ENCODE data around the gene MICOS13. TPM values are rescaled to one million over a fixed set of nuclear protein-coding genes. Genes with fewer than 3 reads are reported as not detected.

MICOS13 gene
- total and polyA plus RNA-seq, 2 donors from 2014 or later, result 74.6 to 244 TPM

GRCh38 chr19:5664515-5664914, 15.8 kb downstream of the MICOS13 start:
- Histone ChIP-seq H3K27me3 (ENCODE audit: control insufficient read depth, insufficient read depth, low read length) (no peaks in the 10 kb centered on the region), H3K4me3 (ENCODE audit: low read length in 3 of 3) (no peak overlapping the region), H3K36me3 (ENCODE audit: control insufficient read depth in 2 of 3, insufficient read depth in 3 of 3, low read length in 3 of 3) (peaks cover 14 to 74% (median 59%) of the 10 kb centered on the region in 3 donors), H3K9me3 (ENCODE audit: control insufficient read depth in 2 of 3, insufficient read depth in 1 of 3, low read length in 3 of 3) (no peaks in the 10 kb centered on the region), H3K9ac (ENCODE audit: low read length in 3 of 3) (no peak overlapping the region), H3K27ac (ENCODE audit: low read depth in 2 of 2, low read length in 2 of 2) (no peak overlapping the region), H3K4me1 (ENCODE audit: control insufficient read depth in 2 of 3, insufficient read depth in 2 of 3, low read depth in 1 of 3, low read length in 3 of 3) (peaks cover 0 to 6% (median 6%) of the 10 kb centered on the region in 3 donors)
- no peak for TF ChIP-seq CTCF (IDR thresholded peaks at IDR 0.05; ENCODE audit: borderline replicate concordance, extremely low read depth, insufficient read depth)
- FAIRE-seq, result no peak
- intact Hi-C loops (cut with DNase I), result no loop called here
- DNase-seq, result peak in 1 of 5 donors; percentile 25

DNA sequence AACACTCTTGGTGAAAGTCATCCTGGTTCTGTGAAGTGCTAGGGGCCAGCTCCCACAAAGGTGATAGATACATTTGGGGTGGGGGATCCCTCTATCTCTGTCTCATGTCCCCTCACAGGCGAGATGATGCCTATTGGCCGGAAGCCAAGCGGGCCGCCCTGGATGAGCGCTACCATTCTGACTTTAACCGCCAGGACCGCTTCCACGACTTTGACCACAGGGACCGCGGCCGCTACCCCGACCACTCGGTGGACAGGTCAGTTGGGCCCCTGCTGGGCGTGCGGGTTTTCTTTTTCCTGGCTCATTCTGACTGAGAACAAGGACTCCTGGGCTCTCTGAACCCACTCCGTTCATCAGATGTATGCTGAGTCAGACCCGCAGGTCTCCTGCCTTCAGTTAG, 16.4 kb downstream of the MICOS13 start:
- H3K9ac ChIP-seq (ENCODE audit: low read length in 3 of 3), result no peak overlapping the region
- H3K27me3 ChIP-seq (ENCODE audit: control insufficient read depth, insufficient read depth, low read length), result no peaks in the 10 kb centered on the region
- H3K36me3 ChIP-seq (ENCODE audit: control insufficient read depth in 2 of 3, insufficient read depth in 3 of 3, low read length in 3 of 3), result peaks cover 14 to 68% (median 53%) of the 10 kb centered on the region in 3 donors
- H3K27ac ChIP-seq (ENCODE audit: low read depth in 2 of 2, low read length in 2 of 2), result no peak overlapping the region
- no peak overlapping the region for H3K4me3 ChIP-seq (ENCODE audit: low read length in 3 of 3)
- DNase-seq, result peak in 1 of 5 donors; percentile 69
- intact Hi-C loops (cut with DNase I), result no loop called here
- H3K4me1 ChIP-seq (ENCODE audit: control insufficient read depth in 2 of 3, insufficient read depth in 2 of 3, low read depth in 1 of 3, low read length in 3 of 3), result peaks cover 0 to 6% (median 6%) of the 10 kb centered on the region in 3 donors
- no peak for TF ChIP-seq CTCF (IDR thresholded peaks at IDR 0.05; ENCODE audit: borderline replicate concordance, extremely low read depth, insufficient read depth)
- H3K9me3 ChIP-seq (ENCODE audit: control insufficient read depth in 2 of 3, insufficient read depth in 1 of 3, low read length in 3 of 3), result no peaks in the 10 kb centered on the region
- no peak for FAIRE-seq

GRCh38 chr19:5661483-5661882, 18.8 kb downstream of the MICOS13 start:
- no peak overlapping the region for H3K4me3 ChIP-seq (ENCODE audit: low read length in 3 of 3)
- H3K27me3 ChIP-seq (ENCODE audit: control insufficient read depth, insufficient read depth, low read length), result no peaks in the 10 kb centered on the region
- H3K9ac ChIP-seq (ENCODE audit: low read length in 3 of 3), result no peak overlapping the region
- H3K36me3 ChIP-seq (ENCODE audit: control insufficient read depth in 2 of 3, insufficient read depth in 3 of 3, low read length in 3 of 3), result peaks cover 11 to 65% (median 49%) of the 10 kb centered on the region in 3 donors
- peak in 1 of 5 donors; percentile 64 for DNase-seq
- no peak for TF ChIP-seq CTCF (IDR thresholded peaks at IDR 0.05; ENCODE audit: borderline replicate concordance, extremely low read depth, insufficient read depth)
- H3K9me3 ChIP-seq (ENCODE audit: control insufficient read depth in 2 of 3, insufficient read depth in 1 of 3, low read length in 3 of 3), result no peaks in the 10 kb centered on the region
- peaks cover 0 to 6% (median 6%) of the 10 kb centered on the region in 3 donors for H3K4me1 ChIP-seq (ENCODE audit: control insufficient read depth in 2 of 3, insufficient read depth in 2 of 3, low read depth in 1 of 3, low read length in 3 of 3)
- intact Hi-C loops (cut with DNase I), result no loop called here
- no peak overlapping the region for H3K27ac ChIP-seq (ENCODE audit: low read depth in 2 of 2, low read length in 2 of 2)
- FAIRE-seq, result no peak

DNA sequence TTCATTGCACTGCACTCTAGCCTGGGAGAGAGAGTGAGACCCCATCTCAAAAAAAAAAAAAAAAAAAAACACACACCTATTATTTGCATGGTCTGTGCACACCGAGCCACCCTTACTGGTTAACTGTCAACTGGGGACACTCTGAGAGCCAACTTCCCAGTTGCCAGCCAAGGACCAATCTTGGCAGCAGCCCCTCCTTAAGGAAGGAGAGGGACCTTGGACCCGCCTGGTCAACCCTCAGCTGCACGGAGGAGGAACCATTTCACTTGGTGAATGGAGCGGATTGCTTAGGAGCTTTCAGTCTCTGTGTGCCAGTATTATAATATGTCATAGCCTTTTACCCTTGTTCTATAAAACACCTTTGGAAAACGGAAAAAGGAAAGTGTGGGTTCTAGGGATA, 24.9 kb downstream of the MICOS13 start:
- FAIRE-seq (no peak), DNase-seq (no peak)
- Histone ChIP-seq H3K4me3 (ENCODE audit: low read length in 3 of 3) (no peak overlapping the region), H3K27me3 (ENCODE audit: control insufficient read depth, insufficient read depth, low read length) (no peaks in the 10 kb centered on the region), H3K9me3 (ENCODE audit: control insufficient read depth in 2 of 3, insufficient read depth in 1 of 3, low read length in 3 of 3) (no peaks in the 10 kb centered on the region), H3K4me1 (ENCODE audit: control insufficient read depth in 2 of 3, insufficient read depth in 2 of 3, low read depth in 1 of 3, low read length in 3 of 3) (peaks cover 0 to 4% (median 0%) of the 10 kb centered on the region in 3 donors), H3K36me3 (ENCODE audit: control insufficient read depth in 2 of 3, insufficient read depth in 3 of 3, low read length in 3 of 3) (peaks cover 5 to 73% (median 49%) of the 10 kb centered on the region in 3 donors), H3K9ac (ENCODE audit: low read length in 3 of 3) (no peak overlapping the region), H3K27ac (ENCODE audit: low read depth in 2 of 2, low read length in 2 of 2) (no peak overlapping the region)
- TF ChIP-seq CTCF (IDR thresholded peaks at IDR 0.05; ENCODE audit: borderline replicate concordance, extremely low read depth, insufficient read depth), result no peak
- intact Hi-C loops (cut with DNase I), result no loop called here

Data from kidney (tissue), 14 donors.